Mammary epithelial cell (primary cell): Measurements from ENCODE around the gene ELF3.

Experiments
- CTCF ChIP-seq, 2 donors: IDR thresholded peaks in 1 of 2; conservative IDR thresholded peaks in 1 of 2; 2 replicates each; pipeline ENCODE4 v1.5.1; 2011 to 2012; ENCODE audit warnings: inconsistent platforms in 2 of 2, low read length in 2 of 2, mild to moderate bottlenecking in 2 of 2, control low read depth in 1 of 2, low read depth in 1 of 2; ENCODE audit not compliant: insufficient read depth in 1 of 2; ENCODE audit errors: extremely low read depth in 1 of 2
- EZH2 ChIP-seq: IDR thresholded peaks from 2 replicates; pipeline ENCODE4 v1.6.1; 2012; ENCODE audit warnings: low read length, inconsistent platforms, borderline replicate concordance

DNA sequence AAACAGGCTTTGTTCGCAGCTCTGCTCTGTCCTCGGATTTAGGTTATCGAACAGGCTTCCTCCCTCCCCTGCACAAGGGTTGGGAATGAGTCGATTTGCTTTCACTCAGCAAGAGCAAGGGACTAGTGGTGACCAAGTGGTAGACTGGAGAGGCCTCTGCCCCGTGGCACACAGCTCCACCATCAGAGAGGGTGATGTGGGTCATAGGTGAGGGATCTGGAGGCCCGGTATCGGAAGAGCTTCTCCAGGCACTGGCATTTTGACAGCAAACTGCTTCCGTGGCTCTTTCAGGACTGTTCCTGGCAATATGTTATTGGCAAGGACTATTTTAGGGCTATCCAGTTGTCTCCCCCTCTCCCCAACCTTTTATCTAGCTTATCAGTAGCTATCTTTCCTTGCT, 3.1 kb upstream of the ELF3 start:
- TF ChIP-seq CTCF (conservative IDR thresholded peaks at IDR 0.05 in 1 of 2, IDR thresholded peaks at IDR 0.05 in 1 of 2; ENCODE audit: extremely low read depth in 1 of 2, insufficient read depth in 1 of 2, low read depth in 1 of 2, low read length in 2 of 2) (no peak), EZH2 (no peak)
